Measurements from ENCODE around the gene KHDRBS2. TPM values are rescaled to one million over a fixed set of nuclear protein-coding genes. Genes with fewer than 3 reads are reported as not detected.

Gene KHDRBS2
- total RNA-seq, 1 donor from 2014 or later, result not detected

- Mint-ChIP-seq H3K4me1 (ENCODE audit: unreplicated experiment) (no peaks in the 10 kb centered on the region), H3K27ac (ENCODE audit: unreplicated experiment) (no peak overlapping the region), H3K36me3 (ENCODE audit: unreplicated experiment) (peaks cover 1% of the 10 kb centered on the region), H3K9me3 (ENCODE audit: unreplicated experiment) (peaks cover 28% of the 10 kb centered on the region), H3K4me3 (ENCODE audit: unreplicated experiment) (no peak overlapping the region), H3K27me3 (ENCODE audit: unreplicated experiment) (no peaks in the 10 kb centered on the region)
- no peak for DNase-seq (ENCODE audit: extremely low spot score, unreplicated experiment)
- TF ChIP-seq CTCF (IDR thresholded peaks at IDR 0.05), result no peak
Observed at GRCh38 chr6:61869632-61870400, 416.2 kb downstream of the KHDRBS2 start.

GRCh38 chr6:61868507-61869080, 417.4 kb downstream of the KHDRBS2 start:
- H3K4me3 Mint-ChIP-seq (ENCODE audit: unreplicated experiment), result no peak overlapping the region
- no peaks in the 10 kb centered on the region for H3K4me1 Mint-ChIP-seq (ENCODE audit: unreplicated experiment)
- H3K9me3 Mint-ChIP-seq (ENCODE audit: unreplicated experiment), result peaks cover 39% of the 10 kb centered on the region
- peaks cover 1% of the 10 kb centered on the region for H3K36me3 Mint-ChIP-seq (ENCODE audit: unreplicated experiment)
- no peak for TF ChIP-seq CTCF (IDR thresholded peaks at IDR 0.05)
- DNase-seq (ENCODE audit: extremely low spot score, unreplicated experiment), result no peak
- no peaks in the 10 kb centered on the region for H3K27me3 Mint-ChIP-seq (ENCODE audit: unreplicated experiment)
- no peak overlapping the region for H3K27ac Mint-ChIP-seq (ENCODE audit: unreplicated experiment)

GRCh38 chr6:61867635-61868034, 418.4 kb downstream of the KHDRBS2 start:
- Mint-ChIP-seq H3K36me3 (ENCODE audit: unreplicated experiment) (peaks cover 1% of the 10 kb centered on the region), H3K4me1 (ENCODE audit: unreplicated experiment) (no peaks in the 10 kb centered on the region), H3K9me3 (ENCODE audit: unreplicated experiment) (peaks cover 45% of the 10 kb centered on the region), H3K27me3 (ENCODE audit: unreplicated experiment) (no peaks in the 10 kb centered on the region), H3K4me3 (ENCODE audit: unreplicated experiment) (no peak overlapping the region), H3K27ac (ENCODE audit: unreplicated experiment) (no peak overlapping the region)
- TF ChIP-seq CTCF (IDR thresholded peaks at IDR 0.05), result no peak
- no peak for DNase-seq (ENCODE audit: extremely low spot score, unreplicated experiment)

GRCh38 chr6:61857541-61857940, 428.5 kb downstream of the KHDRBS2 start:
- Mint-ChIP-seq H3K4me3 (ENCODE audit: unreplicated experiment) (no peak overlapping the region), H3K27ac (ENCODE audit: unreplicated experiment) (no peak overlapping the region), H3K4me1 (ENCODE audit: unreplicated experiment) (no peaks in the 10 kb centered on the region), H3K9me3 (ENCODE audit: unreplicated experiment) (peaks cover 39% of the 10 kb centered on the region), H3K27me3 (ENCODE audit: unreplicated experiment) (no peaks in the 10 kb centered on the region), H3K36me3 (ENCODE audit: unreplicated experiment) (no peaks in the 10 kb centered on the region)
- TF ChIP-seq CTCF (IDR thresholded peaks at IDR 0.05), result no peak
- no peak for DNase-seq (ENCODE audit: extremely low spot score, unreplicated experiment)

GRCh38 chr6:61841958-61842357, 444.1 kb downstream of the KHDRBS2 start:
- H3K4me1 Mint-ChIP-seq (ENCODE audit: unreplicated experiment), result no peaks in the 10 kb centered on the region
- no peak for TF ChIP-seq CTCF (IDR thresholded peaks at IDR 0.05)
- H3K4me3 Mint-ChIP-seq (ENCODE audit: unreplicated experiment), result no peak overlapping the region
- no peak for DNase-seq (ENCODE audit: extremely low spot score, unreplicated experiment)
- H3K9me3 Mint-ChIP-seq (ENCODE audit: unreplicated experiment), result no peaks in the 10 kb centered on the region
- H3K27me3 Mint-ChIP-seq (ENCODE audit: unreplicated experiment), result no peaks in the 10 kb centered on the region
- H3K27ac Mint-ChIP-seq (ENCODE audit: unreplicated experiment), result no peak overlapping the region
- H3K36me3 Mint-ChIP-seq (ENCODE audit: unreplicated experiment), result no peaks in the 10 kb centered on the region
